Measurements from ENCODE around the gene SH3BP4.

The SH3BP4 gene

DNA sequence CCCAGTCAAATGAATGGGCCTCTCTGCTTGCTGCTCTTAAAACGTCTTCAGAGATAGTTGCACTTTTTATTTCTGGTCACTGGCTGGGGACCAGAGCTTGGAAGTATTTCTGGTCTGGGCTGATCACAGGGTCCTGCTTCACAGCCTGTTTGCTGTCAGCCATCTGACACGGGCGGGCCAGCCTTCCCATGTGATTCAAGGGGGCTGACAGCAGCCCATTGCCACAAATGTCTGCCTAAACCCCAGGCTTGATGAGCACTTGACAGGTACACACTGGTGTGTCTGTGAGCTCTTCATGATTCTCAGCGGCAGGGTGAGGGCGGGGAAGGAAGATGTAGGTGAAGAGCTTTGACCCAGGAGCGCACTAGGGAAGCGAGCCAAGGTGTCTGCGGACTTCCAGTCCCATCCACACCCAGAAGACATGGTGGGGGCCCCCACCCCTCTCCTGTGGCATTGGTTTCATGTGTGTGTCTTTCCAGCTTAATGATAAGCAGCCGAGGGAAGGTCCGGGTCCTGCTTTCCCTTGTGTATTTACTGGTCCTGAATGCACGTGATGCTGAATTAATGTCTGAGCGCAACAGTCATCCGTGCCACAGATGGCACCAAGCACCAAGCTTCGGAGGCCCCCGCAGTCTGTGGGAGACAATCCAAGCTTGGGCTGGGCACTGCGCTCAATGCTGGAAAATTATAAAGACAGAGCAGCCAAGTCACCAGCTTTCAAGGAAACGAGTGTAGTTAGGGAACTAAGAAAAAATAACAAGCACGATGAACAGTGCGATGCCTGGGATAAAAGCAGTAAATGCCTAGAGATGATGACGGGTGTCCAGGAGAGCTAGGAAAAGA, 73.3 kb downstream of the SH3BP4 start:
- no peak for DNase-seq

DNA sequence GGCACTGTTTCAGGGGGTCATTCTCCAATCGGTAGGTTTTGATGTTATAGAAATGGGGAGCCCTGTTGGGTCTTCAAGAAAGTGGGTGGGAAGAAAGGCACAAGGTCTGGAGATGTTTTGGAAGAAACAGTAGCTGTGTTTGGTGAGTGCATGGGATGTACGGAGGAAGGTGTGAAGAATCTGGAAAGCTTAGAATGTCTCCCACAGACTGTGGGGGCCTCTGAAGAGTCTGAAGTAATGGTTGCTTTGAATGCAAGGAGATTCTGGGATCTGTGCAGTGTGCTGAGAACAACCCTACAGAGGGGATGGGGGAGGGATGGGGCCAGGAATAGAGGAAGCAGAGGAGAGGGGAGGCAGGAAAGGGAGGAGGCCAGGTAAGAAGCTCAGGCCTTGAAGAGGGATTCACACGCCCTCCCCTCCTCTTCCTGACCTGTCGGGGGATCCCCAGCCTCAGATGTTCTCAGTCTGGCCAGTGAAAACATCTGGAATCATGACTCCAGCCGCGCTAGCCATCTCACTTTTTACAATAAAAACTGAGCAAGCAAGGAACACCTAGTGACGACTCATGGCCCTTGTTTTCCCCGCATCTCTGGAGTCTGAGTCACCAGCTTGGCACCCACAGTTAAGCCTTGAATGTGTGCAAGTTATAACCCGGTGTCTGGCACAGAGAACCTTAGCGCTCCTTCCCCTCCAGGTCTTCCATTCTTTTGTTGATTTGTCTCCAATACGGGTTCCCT, 74.2 kb downstream of the SH3BP4 start:
- DNase-seq = no peak

DNA sequence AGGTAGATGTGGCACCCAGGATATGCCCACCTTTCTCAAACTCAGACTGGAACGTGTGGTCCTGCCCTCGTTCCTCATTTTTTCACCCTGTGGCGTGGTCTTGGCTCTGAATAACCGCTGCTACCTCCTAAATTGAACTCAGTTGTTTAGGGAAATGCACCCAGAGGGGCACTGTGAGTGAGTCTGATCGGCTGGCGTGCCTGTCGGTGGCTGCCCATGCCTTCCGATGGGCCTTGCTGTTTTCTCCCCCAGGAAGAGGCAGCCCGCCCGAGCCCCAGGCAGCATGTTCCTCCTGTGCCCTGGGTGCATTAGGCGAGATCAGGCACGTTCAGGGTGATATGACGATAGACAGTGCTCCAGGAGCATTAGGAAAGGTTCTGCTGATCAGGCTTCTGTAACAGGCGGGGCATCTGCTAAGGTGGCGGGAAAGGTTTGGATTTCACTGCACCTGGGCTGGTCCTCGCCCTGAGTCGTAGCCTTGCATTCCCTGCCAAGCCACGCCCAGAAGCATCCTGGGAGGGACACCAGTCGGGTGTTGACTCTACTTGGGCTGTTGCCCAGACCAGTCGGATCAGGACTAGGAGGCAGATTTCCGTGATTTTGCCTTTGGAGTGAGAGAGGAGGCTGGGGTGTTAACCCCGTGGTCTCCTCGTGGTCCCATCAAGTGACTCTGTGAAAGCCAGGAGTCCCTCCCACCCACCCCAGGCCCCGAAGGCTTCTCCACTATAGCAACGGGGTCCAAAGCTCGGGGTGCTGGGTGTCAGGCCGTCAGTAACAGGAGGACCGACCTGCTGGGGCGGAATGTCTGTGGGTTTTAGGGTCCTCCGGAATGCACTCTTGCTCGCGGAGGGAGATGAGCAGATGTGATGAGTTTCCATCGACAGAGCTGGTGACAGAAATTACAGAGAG, 75.1 kb downstream of the SH3BP4 start:
- peak; percentile 95 for DNase-seq

DNA sequence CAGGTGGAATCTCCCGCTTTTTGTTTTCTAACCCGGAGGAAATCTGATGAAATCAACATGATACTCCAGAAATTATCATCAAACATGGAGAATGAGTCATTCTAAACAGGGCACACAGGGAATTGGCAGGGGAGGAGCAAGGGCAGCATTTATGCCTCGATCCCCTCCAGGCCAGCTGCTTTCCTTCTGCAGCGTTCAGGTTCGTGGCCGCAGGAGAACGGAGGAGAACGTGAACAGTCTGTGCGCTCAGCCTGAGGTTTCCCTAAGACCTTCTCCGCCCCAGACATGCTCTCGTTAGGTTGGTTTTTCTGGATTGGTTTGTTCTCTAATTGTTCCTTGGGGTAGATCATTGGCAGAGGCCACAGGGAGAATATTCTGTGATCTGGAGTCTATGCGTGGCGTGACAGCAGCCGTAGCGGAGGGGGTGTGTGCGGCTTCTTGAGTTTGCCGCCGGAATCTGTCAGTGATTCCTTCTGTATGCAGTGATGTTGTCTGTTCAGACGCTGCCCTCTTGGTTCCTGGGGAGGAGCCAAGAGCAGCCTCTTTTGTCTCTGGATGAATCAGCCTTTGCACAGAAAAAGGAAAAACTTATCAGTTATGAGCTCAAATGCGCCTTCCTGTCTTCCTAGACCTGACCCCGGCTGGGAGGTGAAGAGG, 75.9 kb downstream of the SH3BP4 start:
- no peak for DNase-seq

DNA sequence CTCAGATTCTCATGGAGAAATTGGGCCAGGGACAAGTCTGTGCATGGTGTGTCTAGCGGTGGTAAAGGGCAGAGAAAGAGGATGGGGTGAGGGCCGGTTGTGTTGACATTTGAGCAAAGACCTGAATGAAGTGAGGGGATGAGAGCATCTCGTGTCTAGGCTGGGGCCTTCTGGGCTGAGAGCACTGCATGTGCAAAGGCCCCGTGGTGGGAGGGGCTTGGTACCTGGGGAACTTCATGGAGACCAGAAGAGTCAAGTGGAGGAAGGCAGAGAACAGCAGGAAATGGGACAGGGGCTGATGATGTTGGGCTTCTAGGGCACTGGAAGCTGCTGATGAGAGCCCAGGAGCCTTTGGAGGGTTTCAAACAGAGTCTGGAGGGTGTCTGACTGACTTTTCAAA, 76.8 kb downstream of the SH3BP4 start:
- DNase-seq = no peak

DNA sequence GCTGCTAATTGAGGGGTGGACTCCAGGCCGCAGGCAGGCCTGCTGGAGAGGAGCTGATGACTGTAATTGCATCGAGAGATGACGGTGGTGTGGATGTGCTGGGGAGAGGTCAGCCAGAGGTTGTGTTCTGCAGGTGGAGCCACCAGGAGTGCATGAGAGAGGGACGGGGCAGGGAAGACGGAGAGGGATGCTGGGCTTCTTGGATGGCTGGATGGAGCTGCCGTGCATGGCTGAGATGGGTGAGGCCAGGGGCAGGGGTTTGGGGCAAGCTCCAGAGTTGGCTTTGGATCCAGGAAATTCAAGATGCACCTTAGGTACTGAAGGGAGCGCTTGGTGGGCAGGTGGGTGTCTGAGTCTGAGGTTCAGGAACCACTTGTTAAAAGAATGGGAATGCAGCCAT, 77.2 kb downstream of the SH3BP4 start:
- no peak for DNase-seq

DNA sequence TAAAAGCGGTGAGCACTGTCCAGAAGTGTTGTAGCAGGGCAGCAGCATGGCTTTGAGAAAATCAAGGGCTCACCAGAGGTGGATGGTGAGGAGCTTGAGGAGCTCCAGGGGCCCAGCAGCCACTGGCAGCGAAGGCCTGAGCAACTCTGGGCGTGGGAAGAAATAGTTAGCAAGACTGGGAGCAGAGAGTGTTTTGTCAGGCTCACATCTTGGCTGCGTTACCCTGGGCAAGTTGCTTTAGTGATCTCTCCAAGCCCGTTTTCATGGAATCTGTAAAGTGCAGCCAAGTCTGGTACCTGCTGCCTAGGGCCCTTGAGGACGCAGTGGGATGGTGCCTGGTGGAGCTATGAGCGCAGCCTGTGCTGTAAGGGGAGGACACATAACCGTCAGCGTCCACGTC, 78.3 kb downstream of the SH3BP4 start:
- DNase-seq = no peak

DNA sequence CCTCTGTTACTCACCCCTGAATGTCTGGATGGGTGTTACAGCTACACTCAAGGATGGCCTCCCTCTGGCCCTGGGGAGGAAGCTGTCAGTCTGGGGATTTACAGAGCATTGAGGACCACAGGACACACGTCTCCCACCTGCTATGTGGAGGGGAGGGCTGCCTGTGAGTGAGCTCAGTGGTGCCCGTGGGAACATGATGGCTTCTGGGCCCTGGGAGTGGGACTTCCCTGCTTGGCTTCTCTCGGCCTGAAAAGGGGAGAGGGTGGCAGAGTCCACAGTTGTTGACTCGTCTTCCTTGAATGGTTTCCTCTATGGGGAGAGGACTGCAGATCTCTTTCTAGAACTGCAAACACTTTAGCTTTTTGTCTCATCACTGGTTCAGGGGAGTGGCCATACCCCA, 79.1 kb downstream of the SH3BP4 start:
- DNase-seq = no peak

DNA sequence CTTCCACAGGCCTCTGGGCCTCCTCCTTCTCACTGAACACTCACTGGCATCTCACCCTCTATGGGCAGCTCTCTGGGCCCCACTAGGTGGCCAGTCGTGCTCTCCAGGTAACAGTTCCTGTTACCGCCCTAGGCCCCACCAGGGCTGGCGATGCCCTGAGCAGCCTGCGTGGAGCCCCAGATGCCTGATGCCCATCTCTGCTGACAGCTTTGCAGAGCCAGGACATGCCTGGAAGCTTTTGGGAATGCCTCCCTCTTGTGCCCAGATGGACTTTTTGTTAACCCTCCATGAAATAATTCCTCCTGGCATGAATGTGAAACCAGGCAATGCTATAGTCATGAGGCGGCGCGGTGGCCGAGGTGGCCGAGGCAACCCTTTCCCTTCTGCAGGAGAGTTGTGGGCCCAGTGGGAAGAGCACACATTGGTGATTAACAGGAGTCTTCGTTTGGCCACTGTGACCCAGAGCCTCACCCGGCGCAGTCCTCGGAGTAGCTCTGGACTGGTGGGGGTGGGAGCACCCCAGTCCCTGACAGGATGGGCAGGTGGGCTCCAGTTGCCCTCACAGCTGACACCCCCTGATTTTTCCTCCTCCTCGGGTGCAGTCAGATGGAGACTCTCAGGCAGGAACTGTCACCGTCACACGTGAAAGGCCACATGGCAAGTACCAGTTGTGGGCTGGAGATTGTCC, 80.0 kb downstream of the SH3BP4 start:
- no peak for DNase-seq

DNA sequence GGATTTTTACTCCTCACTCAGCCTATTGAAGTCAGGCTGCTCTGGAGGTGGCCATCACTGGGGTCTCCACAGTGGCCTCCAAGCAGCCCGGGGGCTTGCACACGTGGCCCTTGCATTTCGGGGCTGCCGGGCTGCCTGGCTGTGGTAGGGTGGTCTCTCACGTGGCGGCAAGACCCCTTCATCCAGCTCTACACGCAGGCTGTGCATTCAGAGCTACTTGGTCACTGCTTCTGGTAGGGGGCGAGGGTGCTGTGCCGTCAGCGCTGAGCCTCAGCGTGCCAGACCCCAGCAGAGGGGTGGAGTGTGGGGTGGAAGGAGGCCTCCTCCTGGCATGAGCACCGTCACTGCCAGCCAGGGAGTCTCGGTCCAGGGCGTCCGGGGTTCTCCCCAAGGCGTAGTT, 80.6 kb downstream of the SH3BP4 start:
- DNase-seq = no peak

DNA sequence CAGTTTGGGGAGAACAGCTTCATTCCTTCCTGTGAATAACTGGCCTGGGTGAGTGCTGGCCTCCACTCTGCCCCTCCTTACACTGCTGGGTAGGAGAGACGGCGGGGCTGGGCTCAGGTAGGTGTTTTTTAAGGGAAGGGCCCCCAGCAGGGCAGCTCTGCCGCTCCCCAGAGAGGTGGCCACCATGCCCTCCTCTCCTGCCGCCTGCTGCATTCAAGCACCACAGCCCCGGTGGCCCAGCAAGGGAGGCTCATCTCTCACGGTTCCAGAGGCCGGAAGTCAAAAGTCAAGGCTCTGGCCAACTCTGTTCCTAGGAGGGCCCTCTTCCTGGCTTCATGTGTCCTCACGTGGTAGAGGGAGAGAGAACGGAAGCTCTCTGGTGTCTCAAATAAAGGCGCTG, 81.1 kb downstream of the SH3BP4 start:
- DNase-seq = no peak

DNA sequence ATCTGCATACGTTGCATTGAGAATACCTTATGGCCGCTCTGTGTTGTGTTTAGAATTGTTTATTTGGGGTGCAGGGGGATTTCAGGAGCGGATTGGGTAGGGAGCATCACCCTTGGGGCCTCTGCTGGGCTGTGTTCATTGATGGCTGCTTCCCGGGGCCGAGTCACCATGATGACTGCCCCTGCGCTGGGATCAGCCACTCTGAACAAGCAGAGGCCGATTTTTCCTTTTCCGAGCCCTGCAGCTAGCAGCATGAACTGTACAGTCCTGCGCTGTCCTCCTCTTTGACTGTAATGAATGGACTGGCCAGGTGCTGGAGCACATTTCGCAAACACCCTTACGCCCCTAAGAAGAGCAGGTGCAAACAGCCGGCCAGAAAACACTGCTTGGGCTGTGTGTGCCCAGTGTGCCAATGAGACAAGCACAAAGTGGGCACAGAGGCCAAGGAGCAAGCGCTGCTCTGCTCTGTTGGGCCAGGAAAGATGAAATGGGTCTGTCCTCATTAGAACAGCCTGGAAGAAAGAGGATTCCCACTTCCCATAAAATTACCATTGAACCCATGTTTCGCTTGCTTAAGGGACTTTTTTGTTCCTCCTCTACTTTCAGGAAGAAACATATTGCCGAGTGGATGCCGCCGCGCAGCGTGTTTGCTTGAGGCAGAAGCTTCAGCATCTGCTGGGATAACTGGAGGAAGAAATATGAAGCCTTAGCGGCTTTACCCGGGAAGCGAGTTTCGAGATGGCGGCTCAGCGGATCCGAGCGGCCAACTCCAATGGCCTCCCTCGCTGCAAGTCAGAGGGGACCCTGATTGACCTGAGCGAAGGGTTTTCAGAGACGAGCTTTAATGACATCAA, 82.7 kb downstream of the SH3BP4 start:
- peak; percentile 54 for DNase-seq

DNA sequence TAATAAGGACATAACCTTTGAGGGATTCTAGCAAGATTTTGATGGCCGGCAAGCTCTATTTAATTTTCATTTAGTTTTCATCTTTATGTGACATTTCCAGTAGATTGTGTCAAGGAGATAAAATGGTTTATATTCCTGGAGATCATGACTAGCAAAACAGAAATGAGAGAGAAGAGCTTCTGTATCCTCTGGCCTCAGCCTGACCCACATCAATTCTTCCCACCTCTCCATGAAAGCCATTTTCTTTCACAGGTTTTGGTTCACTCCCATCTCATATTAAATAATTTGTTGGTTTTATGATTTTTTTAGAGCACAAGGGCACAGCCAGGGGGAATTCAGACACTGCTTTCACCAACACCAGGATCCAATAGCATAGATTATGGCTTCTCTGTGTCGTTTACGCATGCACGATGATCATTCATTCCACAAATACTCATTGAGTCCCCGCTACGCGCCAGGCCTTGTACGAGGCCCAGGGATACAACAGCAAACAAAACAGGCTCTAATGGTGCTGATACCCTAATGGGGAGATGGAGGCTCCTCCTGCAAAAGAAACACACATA, 85.9 kb downstream of the SH3BP4 start:
- no peak for DNase-seq

DNA sequence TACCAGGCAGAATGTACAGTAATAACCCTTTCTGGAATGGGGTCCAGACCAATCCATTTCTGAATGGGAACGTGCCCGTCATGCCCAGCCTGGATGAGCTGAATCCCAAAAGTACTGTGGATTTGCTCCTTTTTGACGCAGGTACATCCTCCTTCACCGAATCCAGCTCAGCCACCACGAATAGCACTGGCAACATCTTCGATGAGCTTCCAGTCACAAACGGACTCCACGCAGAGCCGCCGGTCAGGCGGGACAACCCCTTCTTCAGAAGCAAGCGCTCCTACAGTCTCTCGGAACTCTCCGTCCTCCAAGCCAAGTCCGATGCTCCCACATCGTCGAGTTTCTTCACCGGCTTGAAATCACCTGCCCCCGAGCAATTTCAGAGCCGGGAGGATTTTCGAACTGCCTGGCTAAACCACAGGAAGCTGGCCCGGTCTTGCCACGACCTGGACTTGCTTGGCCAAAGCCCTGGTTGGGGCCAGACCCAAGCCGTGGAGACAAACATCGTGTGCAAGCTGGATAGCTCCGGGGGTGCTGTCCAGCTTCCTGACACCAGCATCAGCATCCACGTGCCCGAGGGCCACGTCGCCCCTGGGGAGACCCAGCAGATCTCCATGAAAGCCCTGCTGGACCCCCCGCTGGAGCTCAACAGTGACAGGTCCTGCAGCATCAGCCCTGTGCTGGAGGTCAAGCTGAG, 89.6 kb downstream of the SH3BP4 start:
- no peak for DNase-seq

DNA sequence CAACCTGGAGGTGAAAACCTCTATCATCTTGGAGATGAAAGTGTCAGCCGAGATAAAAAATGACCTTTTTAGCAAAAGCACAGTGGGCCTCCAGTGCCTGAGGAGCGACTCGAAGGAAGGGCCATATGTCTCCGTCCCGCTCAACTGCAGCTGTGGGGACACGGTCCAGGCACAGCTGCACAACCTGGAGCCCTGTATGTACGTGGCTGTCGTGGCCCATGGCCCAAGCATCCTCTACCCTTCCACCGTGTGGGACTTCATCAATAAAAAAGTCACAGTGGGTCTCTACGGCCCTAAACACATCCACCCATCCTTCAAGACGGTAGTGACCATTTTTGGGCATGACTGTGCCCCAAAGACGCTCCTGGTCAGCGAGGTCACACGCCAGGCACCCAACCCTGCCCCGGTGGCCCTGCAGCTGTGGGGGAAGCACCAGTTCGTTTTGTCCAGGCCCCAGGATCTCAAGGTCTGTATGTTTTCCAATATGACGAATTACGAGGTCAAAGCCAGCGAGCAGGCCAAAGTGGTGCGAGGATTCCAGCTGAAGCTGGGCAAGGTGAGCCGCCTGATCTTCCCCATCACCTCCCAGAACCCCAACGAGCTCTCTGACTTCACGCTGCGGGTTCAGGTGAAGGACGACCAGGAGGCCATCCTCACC, 90.2 kb downstream of the SH3BP4 start:
- DNase-seq = no peak

DNA sequence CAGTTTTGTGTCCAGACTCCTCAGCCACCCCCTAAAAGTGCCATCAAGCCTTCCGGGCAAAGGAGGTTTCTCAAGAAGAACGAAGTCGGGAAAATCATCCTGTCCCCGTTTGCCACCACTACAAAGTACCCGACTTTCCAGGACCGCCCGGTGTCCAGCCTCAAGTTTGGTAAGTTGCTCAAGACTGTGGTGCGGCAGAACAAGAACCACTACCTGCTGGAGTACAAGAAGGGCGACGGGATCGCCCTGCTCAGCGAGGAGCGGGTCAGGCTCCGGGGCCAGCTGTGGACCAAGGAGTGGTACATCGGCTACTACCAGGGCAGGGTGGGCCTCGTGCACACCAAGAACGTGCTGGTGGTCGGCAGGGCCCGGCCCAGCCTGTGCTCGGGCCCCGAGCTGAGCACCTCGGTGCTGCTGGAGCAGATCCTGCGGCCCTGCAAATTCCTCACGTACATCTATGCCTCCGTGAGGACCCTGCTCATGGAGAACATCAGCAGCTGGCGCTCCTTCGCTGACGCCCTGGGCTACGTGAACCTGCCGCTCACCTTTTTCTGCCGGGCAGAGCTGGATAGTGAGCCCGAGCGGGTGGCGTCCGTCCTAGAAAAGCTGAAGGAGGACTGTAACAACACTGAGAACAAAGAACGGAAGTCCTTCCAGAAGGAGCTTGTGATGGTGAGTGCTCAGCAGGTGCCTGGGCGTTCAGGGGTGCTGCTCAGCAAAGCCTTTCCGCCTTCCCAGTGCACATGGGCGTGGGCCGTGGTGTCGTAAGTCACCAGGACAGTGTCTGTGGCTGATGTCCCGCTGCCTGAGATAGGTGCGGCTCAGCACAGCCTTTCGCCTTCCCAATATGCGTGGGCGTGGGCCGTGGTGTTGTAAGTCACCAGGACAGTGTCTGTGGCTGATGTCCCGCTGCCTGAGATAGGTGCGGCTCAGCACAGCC, 91.0 kb downstream of the SH3BP4 start:
- no peak for DNase-seq

DNA sequence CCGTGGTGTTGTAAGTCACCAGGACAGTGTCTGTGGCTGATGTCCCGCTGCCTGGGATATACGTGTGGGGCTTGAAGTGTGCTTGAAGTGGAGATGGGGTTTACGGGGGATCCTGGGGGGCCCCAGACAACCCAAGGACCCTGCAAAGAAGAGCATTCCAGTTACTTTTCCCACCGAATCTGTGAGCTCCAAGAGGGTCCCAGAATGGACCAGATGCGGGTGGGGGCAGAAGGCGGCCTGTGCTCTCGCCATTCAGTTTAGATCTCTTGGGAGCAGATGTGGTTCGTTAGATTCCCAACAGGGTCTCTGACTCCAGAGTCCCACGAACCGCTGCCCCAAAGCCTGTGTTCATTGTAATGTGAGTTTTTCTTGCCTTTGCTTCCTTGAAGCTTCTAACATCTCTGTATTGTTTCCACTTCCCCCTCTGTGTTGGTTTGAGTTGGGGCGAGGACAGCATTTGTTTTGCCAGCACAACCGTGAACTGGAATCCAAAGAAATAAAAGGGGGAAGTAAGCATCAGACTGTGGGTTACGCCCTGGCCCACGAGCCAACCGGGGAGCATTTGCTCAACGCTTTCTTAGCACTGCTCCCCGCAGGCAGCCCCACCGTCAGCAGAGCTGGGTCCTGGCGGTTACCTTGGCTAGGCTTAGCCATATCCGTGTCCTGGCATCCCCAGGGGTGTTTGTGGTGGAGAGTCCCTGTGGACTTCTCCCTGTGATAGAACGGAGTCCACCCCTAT, 92.1 kb downstream of the SH3BP4 start:
- DNase-seq = no peak
